SJCRH30 (cell line): ENCODE measurements around the gene CENPB. TPM values are rescaled to one million over a fixed set of nuclear protein-coding genes. Genes with fewer than 3 reads are reported as not detected.
A peak's percentile ranks its signal among the peaks of the same experiment; 100 is the strongest.

Experiments used
- DNase-seq, 2 experiments: peaks; one replicate each; pipeline ENCODE4 v3.0.0-alpha.2; 2015 to 2020
- H3K27ac ChIP-seq: fragments of 250-450 bp; sonication (Bioruptor Pico); 2 replicates; pipeline ENCODE4 v1.5.1; 2020; ENCODE audit warnings: mild to moderate bottlenecking, moderate library complexity
- H3K27me3 ChIP-seq: fragments of 250-450 bp; sonication (Bioruptor Pico); 2 replicates; pipeline ENCODE4 v1.5.1; 2020; ENCODE audit warnings: mild to moderate bottlenecking, moderate library complexity
- H3K36me3 ChIP-seq: fragments of 250-450 bp; sonication (Bioruptor Pico); 2 replicates; pipeline ENCODE4 v1.5.1; 2020; ENCODE audit warnings: mild to moderate bottlenecking, moderate library complexity
- H3K4me1 ChIP-seq: fragments of 250-450 bp; sonication (Bioruptor Pico); 2 replicates; pipeline ENCODE4 v1.5.1; 2020; ENCODE audit warnings: mild to moderate bottlenecking, moderate library complexity
- H3K4me3 ChIP-seq: fragments of 250-450 bp; sonication (Bioruptor Pico); 2 replicates; pipeline ENCODE4 v1.5.1; 2020; ENCODE audit warnings: mild to moderate bottlenecking, moderate library complexity
- H3K9me3 ChIP-seq: fragments of 250-450 bp; sonication (Bioruptor Pico); replicated peaks from 2 replicates; pipeline ENCODE4 v1.5.1; 2020; ENCODE audit warnings: mild to moderate bottlenecking, moderate library complexity
- total RNA-seq: library from RNA; depleted of rRNA; stranded (reverse); fragments of >200 nt; shearing (Covaris generic); gene quantifications from 2 replicates; pipeline ENCODE4 v1.2.3, GENCODE V29; 2014

The CENPB gene
- total RNA-seq, 1 experiment from 2014 or later: 36.7 TPM

DNA sequence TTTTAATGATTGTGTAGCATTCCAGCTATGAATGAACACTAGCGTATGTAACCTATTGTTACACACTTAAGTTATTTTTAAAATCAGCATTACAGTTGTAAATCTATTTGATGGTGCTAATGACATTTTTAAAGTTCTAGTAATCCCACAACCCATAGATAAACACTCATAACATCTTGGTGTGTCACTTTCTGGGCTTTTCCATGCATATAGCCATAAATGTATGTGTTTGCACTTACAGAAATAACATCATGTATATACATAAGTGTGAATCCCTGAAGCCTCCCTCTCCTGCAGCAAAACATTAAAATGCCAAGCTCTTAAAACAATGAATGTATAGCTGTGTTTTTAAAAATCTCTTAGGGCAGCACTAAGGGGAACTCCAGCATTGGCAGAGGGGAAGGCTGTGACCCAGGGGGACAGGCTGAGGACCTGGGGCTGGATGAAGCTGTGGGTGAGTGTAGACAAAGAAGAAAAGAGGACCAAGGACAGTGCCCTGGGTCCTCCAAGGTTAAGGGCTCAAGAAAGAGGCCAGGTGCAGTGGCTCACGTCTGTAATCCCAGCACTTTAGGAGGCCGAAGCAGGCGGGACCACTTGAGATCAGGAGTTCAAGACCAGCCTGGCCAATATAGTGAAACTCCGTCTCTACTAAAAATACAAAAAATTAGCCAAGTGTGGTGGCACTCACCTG is 929 bp upstream of the CENPB start:
- Histone ChIP-seq H3K36me3 (no peaks in the 10 kb centered on the region), H3K4me1 (no peaks in the 10 kb centered on the region), H3K27ac (no peak overlapping the region), H3K4me3 (peak overlapping the region; percentile 48), H3K27me3 (no peaks in the 10 kb centered on the region), H3K9me3 (no peaks in the 10 kb centered on the region)
- DNase-seq: no peak

DNA sequence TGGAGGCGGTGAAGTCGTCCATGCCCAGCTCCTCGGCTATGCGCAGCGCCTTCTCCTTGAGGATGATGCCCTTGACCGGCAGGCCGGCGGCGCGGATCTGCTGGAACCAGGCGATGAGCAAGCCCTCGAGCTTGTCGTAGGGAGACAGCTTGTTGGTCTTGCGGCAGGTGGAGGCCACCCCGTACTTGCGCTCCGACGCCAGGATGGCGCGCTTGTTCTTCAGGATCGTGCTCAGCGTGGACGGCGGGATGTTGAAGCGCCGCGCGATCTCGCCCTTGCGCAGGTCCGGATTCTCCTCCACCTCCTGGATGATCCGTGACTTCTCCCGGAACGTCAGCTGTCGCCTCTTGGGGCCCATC is 435 bp downstream of the CENPB start:
- no peaks in the 10 kb centered on the region for H3K27me3 ChIP-seq
- no peaks in the 10 kb centered on the region for H3K36me3 ChIP-seq
- H3K9me3 ChIP-seq: no peaks in the 10 kb centered on the region
- H3K27ac ChIP-seq: no peak overlapping the region
- H3K4me3 ChIP-seq: peak overlapping the region; percentile 49
- no peaks in the 10 kb centered on the region for H3K4me1 ChIP-seq
- DNase-seq: no peak

DNA sequence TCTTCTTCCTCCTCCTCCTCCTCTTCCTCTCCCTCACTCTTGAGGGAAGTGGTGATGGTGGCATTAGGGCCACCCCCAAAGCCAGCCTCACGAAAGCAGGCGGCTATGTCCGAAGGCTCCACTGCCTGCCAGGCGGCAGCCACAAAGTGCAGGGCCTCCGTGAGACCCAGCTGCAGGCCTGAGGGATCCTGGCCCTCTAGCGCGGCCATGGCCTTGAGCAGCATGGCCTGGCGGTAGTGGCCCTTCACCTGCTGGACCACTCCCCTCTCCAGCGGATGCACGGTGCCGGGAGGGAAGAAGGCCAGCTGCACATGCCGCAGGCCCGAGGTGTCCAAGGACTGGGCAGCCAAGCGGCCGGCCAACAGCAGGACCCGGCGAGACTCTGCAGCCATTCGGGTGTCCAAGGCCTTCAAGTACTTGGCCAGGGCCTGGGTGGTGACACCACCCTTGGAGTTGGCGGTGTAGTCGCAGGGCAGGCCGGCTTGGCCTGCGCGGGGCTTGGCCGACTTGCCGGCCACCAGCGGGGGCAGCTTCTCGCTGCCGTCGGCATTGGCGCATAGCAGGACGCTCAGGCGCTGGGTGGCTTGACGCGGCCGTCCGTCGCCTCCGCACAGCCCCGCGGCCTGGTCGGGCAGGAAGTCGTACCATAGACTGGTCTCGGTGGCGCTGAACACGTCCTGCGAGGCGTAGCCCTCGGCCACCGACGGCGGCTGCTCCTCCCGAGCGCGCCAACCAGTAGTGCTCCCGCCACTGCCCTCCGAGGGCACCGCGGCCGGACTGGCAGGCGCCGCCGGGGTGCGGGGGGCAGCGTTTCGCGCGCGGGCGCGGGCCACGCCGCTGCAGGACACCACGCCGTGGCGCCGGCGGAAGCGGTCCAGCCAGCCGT is 1.1 kb downstream of the CENPB start:
- no peaks in the 10 kb centered on the region for H3K27me3 ChIP-seq
- H3K27ac ChIP-seq: no peak overlapping the region
- peak overlapping the region; percentile 49; the same call in 1 of the 2 replicates for H3K4me3 ChIP-seq
- no peaks in the 10 kb centered on the region for H3K4me1 ChIP-seq
- no peaks in the 10 kb centered on the region for H3K9me3 ChIP-seq
- no peaks in the 10 kb centered on the region for H3K36me3 ChIP-seq
- DNase-seq: no peak

DNA sequence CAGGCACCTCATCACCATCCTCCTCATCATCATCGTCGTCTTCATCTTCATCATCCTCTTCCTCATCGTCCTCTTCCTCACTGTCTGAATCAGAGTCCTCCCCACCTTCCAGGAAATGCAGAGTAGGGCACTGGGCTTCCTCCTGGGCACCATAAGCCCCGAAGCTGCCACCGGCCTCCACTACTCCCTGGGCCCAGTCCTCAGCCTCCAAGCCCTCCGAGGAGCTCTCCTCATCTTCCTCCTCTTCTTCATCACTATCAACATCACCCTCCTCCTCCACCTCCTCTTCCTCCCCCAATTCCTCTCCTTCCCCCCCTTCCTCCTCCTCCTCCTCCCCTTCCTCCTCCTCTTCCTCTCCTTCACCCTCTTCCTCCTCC is 1.7 kb downstream of the CENPB start:
- Histone ChIP-seq H3K9me3 (no peaks in the 10 kb centered on the region), H3K4me3 (no peak overlapping the region), H3K27me3 (no peaks in the 10 kb centered on the region), H3K27ac (no peak overlapping the region), H3K4me1 (no peaks in the 10 kb centered on the region), H3K36me3 (no peaks in the 10 kb centered on the region)
- no peak for DNase-seq

DNA sequence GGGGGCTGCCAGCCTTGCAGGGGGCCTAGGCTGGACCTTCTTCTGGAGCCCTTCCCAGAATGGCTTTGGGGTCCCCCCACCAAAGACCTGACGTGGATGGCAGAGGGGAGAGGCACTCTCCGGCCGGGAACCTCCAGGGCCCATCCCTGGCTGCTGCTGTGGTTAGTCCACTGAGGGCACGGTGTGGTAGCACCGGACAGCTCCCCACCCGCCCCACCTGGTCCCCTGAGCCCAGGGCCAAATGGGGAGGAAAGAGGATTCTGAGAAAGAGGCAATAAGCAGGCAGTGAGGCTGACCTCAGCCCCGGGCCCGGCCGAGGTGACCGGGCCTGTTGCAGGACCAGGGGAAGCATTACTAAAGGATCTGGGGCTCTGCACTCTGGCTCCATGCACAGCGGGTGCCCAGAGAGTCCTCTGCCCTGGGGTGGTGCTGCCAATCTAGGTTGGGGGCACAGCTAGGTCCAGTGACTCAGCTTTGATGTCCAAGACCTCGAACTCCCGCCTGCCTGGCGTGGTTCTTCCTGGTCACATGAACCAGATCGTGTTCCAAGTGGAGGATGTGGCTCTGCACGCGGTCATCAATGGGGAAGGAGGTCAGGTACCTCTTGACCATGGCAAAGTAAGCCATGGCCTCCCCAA is 2.2 kb downstream of the CENPB start:
- Histone ChIP-seq H3K4me3 (no peak overlapping the region), H3K27ac (no peak overlapping the region), H3K9me3 (no peaks in the 10 kb centered on the region), H3K4me1 (no peaks in the 10 kb centered on the region), H3K27me3 (no peaks in the 10 kb centered on the region), H3K36me3 (no peaks in the 10 kb centered on the region)
- no peak for DNase-seq

DNA sequence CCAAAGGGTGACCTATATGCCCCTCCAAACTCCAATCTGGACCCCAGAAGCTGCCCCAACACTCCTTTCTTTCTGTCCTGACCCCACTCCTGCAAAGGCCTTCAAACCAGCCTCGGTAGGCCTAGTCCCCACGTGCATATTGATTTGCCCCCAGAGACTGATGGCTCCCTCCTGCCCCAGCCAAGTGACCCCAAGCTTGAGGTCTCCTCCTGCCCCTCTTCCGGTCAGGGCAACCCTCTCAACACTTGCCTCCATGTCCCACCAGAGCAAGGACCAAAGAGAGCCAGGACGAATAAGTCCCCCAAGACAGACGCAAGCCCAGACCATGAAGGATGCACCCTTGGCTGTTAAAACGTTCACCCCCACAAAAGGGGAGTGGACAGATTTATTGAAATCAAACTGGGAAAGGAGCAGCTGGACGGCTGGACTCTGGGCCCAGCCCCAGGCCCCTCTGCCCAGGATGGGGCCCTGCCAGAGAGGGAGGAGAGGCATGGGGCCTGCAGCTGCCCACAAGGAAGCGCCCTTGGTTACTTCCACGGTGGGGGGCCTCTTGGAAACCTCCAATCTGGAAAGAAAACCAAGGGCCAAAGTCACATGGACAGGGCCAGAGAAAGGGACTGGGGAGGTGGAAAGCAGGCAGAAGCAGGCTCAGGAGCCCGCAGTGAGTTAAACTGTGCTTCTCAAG is 2.9 kb downstream of the CENPB start:
- H3K36me3 ChIP-seq: no peaks in the 10 kb centered on the region
- H3K4me3 ChIP-seq: no peak overlapping the region
- no peak overlapping the region for H3K27ac ChIP-seq
- H3K27me3 ChIP-seq: no peaks in the 10 kb centered on the region
- H3K4me1 ChIP-seq: no peaks in the 10 kb centered on the region
- H3K9me3 ChIP-seq: no peaks in the 10 kb centered on the region
- no peak for DNase-seq

DNA sequence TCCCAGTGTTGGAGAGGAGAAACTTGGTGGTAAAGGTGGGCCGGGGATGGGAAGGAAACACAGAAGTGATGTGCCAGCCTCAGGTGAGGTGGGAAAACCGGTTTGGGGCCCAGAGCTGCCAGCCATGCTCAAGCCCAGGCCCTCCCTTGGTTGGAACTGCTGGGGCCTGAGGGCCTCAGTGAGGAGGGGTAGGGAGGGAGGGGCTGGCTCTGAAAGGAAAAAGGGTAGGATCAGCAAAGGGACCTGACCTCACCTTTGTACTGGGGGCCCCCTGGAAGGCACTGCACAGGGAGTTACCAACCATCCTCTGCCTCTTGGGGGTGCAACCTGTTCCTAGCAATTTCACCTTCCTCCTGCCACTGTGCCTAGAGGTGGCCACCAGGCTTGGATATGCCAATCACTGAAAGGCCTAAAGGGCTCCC is 3.5 kb downstream of the CENPB start:
- Histone ChIP-seq H3K36me3 (no peaks in the 10 kb centered on the region), H3K9me3 (no peaks in the 10 kb centered on the region), H3K27ac (no peak overlapping the region), H3K4me3 (no peak overlapping the region), H3K27me3 (no peaks in the 10 kb centered on the region), H3K4me1 (no peaks in the 10 kb centered on the region)
- no peak for DNase-seq

DNA sequence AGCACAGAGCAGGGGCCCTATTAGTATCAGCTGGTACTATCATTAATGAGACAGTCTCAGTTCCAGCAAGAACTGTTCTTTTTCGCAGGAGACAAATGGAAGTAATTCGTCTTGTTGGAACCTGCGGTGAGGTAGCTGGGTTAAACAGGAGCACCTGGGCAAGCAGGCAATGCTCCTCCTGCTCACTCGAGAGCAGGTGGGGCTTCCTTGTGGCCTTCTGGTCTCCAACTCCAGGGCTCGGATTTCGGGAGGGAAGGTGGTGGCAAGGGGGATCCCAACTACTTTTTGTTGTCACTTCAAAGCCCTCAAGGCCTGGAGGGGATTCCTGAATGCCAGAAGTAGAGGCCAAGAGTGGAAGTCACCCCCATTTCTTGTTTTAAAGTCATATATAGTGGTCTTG is 3.9 kb downstream of the CENPB start:
- DNase-seq: no peak
- Histone ChIP-seq H3K36me3 (no peaks in the 10 kb centered on the region), H3K27me3 (no peaks in the 10 kb centered on the region), H3K27ac (no peak overlapping the region), H3K9me3 (no peaks in the 10 kb centered on the region), H3K4me1 (no peaks in the 10 kb centered on the region), H3K4me3 (no peak overlapping the region)

DNA sequence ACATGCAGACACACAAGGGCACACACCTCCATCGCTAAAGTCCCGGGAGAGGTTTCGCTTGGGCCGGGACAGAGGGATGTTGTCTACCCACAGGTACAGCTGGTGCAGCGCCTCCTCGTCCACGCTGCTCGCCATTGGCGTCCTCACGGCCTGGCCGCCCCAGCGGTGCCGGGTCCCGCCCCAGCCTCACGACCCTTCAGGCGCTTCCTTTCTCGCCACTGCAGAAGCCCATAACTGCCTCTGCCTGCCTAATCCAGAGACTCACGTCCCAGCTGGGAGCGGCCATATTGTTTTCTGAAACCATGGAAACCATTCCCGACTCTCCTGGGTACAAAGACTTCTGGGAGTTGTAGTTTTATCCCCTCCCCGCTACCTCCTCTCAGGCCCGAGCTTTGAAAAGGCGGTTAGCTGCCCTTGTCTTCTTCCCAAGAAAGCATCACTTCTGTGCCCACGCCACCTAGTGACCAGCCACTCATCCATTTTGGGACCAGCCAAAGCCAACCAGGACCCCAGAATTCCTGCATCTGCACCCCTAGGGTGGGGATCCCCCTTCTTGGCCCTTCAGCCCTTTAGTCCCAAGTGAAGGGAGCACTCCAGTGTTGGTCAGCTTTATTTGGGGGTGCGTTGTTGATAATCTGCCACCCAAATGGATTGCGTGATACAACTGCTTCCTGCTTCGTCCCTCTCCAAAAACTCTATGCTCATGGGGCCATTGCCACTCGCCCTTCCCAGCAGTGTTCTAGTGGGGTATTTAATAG is 5.2 kb downstream of the CENPB start, which contains the start of gene SPEF1:
Gene SPEF1 (minus strand): TSS at position 296 of the 758 bp plus-strand sequence. CDS start 161 bp downstream, at position 135.
- Histone ChIP-seq H3K36me3 (no peaks in the 10 kb centered on the region), H3K9me3 (no peaks in the 10 kb centered on the region), H3K4me1 (no peaks in the 10 kb centered on the region), H3K27me3 (no peaks in the 10 kb centered on the region), H3K4me3 (peak within 1 kb of the TSS; percentile 29), H3K27ac (no peak within 1 kb of the TSS)
- DNase-seq: peak; percentile 91 to 96

DNA sequence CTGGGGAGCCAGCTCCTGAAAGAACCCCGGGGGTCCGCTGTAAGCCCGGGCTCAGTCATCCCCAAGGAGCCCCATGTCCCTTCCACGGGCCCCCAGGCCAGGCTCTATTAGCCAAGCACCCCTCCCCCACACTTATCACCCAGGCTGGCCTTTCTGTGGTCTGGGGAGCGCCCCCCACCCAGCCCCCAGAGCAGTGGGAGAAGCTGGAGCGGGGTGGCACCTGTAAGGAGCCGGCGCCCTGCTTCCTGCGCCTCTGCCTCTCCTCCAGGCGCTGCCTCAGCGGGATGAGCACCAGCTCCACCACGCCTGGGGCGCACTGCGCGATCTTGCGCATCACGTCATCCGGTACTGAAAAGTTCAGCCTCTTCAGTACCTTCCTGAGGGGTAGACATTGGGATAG is 7.6 kb downstream of the CENPB start:
- DNase-seq: no peak
- Histone ChIP-seq H3K4me1 (no peaks in the 10 kb centered on the region), H3K4me3 (no peak overlapping the region), H3K27me3 (no peaks in the 10 kb centered on the region), H3K36me3 (no peaks in the 10 kb centered on the region), H3K27ac (no peak overlapping the region), H3K9me3 (no peaks in the 10 kb centered on the region)

DNA sequence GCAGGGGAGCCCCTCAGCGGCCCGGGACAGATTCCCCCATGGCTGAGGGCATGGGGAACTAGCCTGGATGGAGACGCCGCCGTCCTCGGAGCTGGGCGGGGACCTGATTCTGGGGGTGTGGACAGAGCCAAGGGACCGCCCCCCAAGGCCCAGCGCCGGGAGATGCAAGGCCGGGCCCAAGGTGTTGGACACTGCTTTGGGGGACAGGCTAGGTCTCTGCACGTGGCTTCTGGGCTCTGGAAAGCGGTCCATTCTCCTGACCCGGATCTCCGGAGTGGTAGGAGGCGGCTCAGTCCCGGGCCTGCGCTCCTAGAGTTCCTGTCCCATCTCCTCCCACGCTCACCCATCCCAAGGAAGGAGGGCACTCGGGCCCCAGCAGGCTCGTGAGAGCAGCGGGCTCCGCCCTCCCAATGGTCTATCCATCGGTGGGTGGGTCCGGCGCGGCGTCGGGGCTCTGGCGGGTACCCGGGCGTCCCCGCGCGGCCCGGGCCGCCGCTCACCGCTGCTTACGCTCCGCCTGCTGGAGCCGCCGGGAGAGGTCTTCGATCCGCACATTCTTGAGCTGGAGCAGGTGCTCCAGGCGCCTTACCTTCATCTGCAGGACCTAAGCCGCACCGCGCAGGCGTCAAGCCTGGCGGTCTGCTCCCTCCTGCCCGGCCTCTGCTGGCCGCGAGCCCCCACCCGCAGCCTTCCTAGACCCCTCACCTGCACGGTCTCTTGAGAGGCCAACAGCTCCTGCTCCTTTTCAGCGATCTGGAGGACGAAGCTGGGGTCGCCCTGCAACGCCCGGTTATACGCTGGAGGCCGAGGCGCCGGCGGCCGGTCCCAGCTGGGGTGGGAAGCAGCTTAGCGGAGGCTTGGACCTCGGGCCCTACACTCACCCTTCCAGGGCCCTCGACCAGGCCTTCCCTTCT is 8.6 kb downstream of the CENPB start:
- Histone ChIP-seq H3K27me3 (no peaks in the 10 kb centered on the region), H3K9me3 (no peaks in the 10 kb centered on the region), H3K27ac (no peak overlapping the region), H3K36me3 (no peaks in the 10 kb centered on the region), H3K4me3 (no peak overlapping the region), H3K4me1 (no peaks in the 10 kb centered on the region)
- no peak for DNase-seq

DNA sequence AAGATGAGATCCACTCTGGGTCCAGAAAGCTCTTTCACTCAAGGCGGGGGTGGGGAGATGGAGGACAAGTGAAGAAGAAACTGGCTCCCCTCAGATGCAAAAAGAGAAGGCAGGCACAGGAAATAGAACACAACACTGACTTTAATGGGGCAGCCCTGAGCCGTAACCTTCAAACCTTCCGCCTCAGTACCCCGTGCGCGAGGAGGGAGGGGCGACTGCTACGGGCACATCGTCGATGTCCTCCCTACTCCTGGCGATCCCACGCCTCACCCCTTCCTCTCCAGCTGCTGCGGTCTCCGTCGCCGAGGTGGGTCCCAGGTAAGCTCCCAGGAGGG is 9.2 kb downstream of the CENPB start:
- Histone ChIP-seq H3K4me1 (no peaks in the 10 kb centered on the region), H3K9me3 (no peaks in the 10 kb centered on the region), H3K27ac (no peak overlapping the region), H3K36me3 (no peaks in the 10 kb centered on the region), H3K27me3 (no peaks in the 10 kb centered on the region), H3K4me3 (no peak overlapping the region)
- DNase-seq: no peak

DNA sequence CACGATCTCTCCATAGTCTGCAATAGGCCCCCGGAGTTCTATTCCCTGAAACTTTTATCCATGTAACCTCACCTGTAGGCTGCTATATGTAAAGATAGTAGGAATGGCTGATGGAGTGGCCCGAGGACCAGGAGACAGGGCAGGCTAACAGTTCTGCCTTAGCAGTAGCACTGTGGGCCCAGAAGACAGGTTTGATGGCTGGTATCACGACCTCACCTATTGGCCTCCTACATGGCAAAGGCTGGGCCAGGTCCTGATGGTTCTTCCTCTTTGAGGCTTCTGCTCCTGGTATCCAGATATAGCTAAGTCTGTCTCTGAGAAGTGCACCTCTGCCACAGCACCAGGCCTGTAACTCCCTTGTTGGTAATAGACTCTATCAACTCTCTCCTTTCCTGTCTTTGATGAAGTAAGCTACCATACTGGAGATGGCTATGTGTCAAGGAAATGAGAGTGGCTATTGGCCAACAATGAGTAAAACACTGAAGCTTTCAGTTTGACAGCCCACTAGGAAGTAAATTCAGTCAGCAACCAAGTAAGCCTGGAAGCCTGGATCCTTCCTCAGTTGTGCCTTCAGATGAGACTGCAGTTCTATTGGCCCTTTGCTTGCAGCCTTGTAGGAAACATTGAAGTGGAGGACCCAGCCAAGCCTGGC is 11.0 kb downstream of the CENPB start:
- H3K27ac ChIP-seq: no peak overlapping the region
- DNase-seq: no peak
- H3K4me1 ChIP-seq: no peaks in the 10 kb centered on the region
- H3K27me3 ChIP-seq: no peaks in the 10 kb centered on the region
- no peaks in the 10 kb centered on the region for H3K9me3 ChIP-seq
- no peak overlapping the region for H3K4me3 ChIP-seq
- H3K36me3 ChIP-seq: no peaks in the 10 kb centered on the region
